ENCODE data around the gene ATP2A3. TPM values are rescaled to one million over a fixed set of nuclear protein-coding genes. Genes with fewer than 3 reads are reported as not detected.

The ATP2A3 gene
- total and polyA plus RNA-seq, 2 donors (not counting 1 experiment from before 2014, with no cell fraction given), result 0.25 to 12.4 TPM

- Histone ChIP-seq H3K4me2 (ENCODE audit: extremely low read depth, insufficient read depth, low read length) (no peak overlapping the region), H3K27ac (ENCODE audit: insufficient read depth, low read length) (no peak overlapping the region), H3K79me2 (ENCODE audit: control insufficient read depth, insufficient read depth, low read length) (no peaks in the 10 kb centered on the region), H3K27me3 (ENCODE audit: control insufficient read depth, insufficient read depth, low read length) (no peaks in the 10 kb centered on the region), H3K4me1 (ENCODE audit: control insufficient read depth, extremely low read depth, insufficient read depth, low read length) (no peaks in the 10 kb centered on the region), H3K9me3 (ENCODE audit: control insufficient read depth, insufficient read depth, low read depth, low read length) (no peaks in the 10 kb centered on the region), H3K36me3 (ENCODE audit: control insufficient read depth, insufficient read depth, low read length) (no peaks in the 10 kb centered on the region), H2AFZ (ENCODE audit: low read length) (no peak overlapping the region), H3K4me3 (replicated peaks in 1 of 4; ENCODE audit: control extremely low read depth in 1 of 4, insufficient read depth in 1 of 4, low read depth in 3 of 4, low read length in 4 of 4) (no peak overlapping the region), H4K20me1 (ENCODE audit: control insufficient read depth, extremely low read depth, insufficient read depth, low read length) (no peaks in the 10 kb centered on the region), H3K9ac (ENCODE audit: insufficient read depth, low read length) (no peak overlapping the region)
- no peak for TF ChIP-seq CTCF (conservative IDR thresholded peaks at IDR 0.05 in 1 of 2, IDR thresholded peaks at IDR 0.05 in 1 of 2; ENCODE audit: low read depth in 1 of 2, low read length in 2 of 2)
- no peak for TF ChIP-seq EZH2 (IDR thresholded peaks at IDR 0.05; ENCODE audit: low read length, missing control alignments)
- no peak for DNase-seq (ENCODE audit: low read depth in 2 of 2)
Measured at GRCh38 chr17:3947318-3947810, 16.9 kb downstream of the ATP2A3 start.

GRCh38 chr17:3946711-3947235 lies 17.5 kb downstream of the ATP2A3 start:
- Histone ChIP-seq H3K9me3 (ENCODE audit: control insufficient read depth, insufficient read depth, low read depth, low read length) (no peaks in the 10 kb centered on the region), H2AFZ (ENCODE audit: low read length) (no peak overlapping the region), H3K79me2 (ENCODE audit: control insufficient read depth, insufficient read depth, low read length) (no peaks in the 10 kb centered on the region), H3K36me3 (ENCODE audit: control insufficient read depth, insufficient read depth, low read length) (no peaks in the 10 kb centered on the region), H3K9ac (ENCODE audit: insufficient read depth, low read length) (no peak overlapping the region), H3K4me1 (ENCODE audit: control insufficient read depth, extremely low read depth, insufficient read depth, low read length) (no peaks in the 10 kb centered on the region), H3K27me3 (ENCODE audit: control insufficient read depth, insufficient read depth, low read length) (no peaks in the 10 kb centered on the region), H3K27ac (ENCODE audit: insufficient read depth, low read length) (no peak overlapping the region), H3K4me2 (ENCODE audit: extremely low read depth, insufficient read depth, low read length) (no peak overlapping the region), H3K4me3 (replicated peaks in 1 of 4; ENCODE audit: control extremely low read depth in 1 of 4, insufficient read depth in 1 of 4, low read depth in 3 of 4, low read length in 4 of 4) (no peak overlapping the region), H4K20me1 (ENCODE audit: control insufficient read depth, extremely low read depth, insufficient read depth, low read length) (no peaks in the 10 kb centered on the region)
- DNase-seq (ENCODE audit: low read depth in 2 of 2), result peak in 1 of 2 donors; percentile 11
- TF ChIP-seq EZH2 (IDR thresholded peaks at IDR 0.05; ENCODE audit: low read length, missing control alignments) (no peak), CTCF (conservative IDR thresholded peaks at IDR 0.05 in 1 of 2, IDR thresholded peaks at IDR 0.05 in 1 of 2; ENCODE audit: low read depth in 1 of 2, low read length in 2 of 2) (no peak)

- peak overlapping the region; percentile 33 for H2AFZ ChIP-seq (ENCODE audit: low read length)
- no peaks in the 10 kb centered on the region for H3K9me3 ChIP-seq (ENCODE audit: control insufficient read depth, insufficient read depth, low read depth, low read length)
- peak overlapping the region in 2 of 4 experiments; percentile 29 to 49 for H3K4me3 ChIP-seq (replicated peaks in 1 of 4; ENCODE audit: control extremely low read depth in 1 of 4, insufficient read depth in 1 of 4, low read depth in 3 of 4, low read length in 4 of 4)
- TF ChIP-seq EZH2 (IDR thresholded peaks at IDR 0.05; ENCODE audit: low read length, missing control alignments), result no peak
- no peak for TF ChIP-seq CTCF (conservative IDR thresholded peaks at IDR 0.05 in 1 of 2, IDR thresholded peaks at IDR 0.05 in 1 of 2; ENCODE audit: low read depth in 1 of 2, low read length in 2 of 2)
- H3K36me3 ChIP-seq (ENCODE audit: control insufficient read depth, insufficient read depth, low read length), result no peaks in the 10 kb centered on the region
- H4K20me1 ChIP-seq (ENCODE audit: control insufficient read depth, extremely low read depth, insufficient read depth, low read length), result no peaks in the 10 kb centered on the region
- H3K4me1 ChIP-seq (ENCODE audit: control insufficient read depth, extremely low read depth, insufficient read depth, low read length), result no peaks in the 10 kb centered on the region
- H3K27ac ChIP-seq (ENCODE audit: insufficient read depth, low read length), result no peak overlapping the region
- H3K4me2 ChIP-seq (ENCODE audit: extremely low read depth, insufficient read depth, low read length), result peak overlapping the region; percentile 51
- H3K27me3 ChIP-seq (ENCODE audit: control insufficient read depth, insufficient read depth, low read length), result no peaks in the 10 kb centered on the region
- peak; percentile 41 to 57 for DNase-seq (ENCODE audit: low read depth in 2 of 2)
- H3K79me2 ChIP-seq (ENCODE audit: control insufficient read depth, insufficient read depth, low read length), result no peaks in the 10 kb centered on the region
- H3K9ac ChIP-seq (ENCODE audit: insufficient read depth, low read length), result no peak overlapping the region
Measured at GRCh38 chr17:3944485-3945388, 19.5 kb downstream of the ATP2A3 start.

Data from fibroblast of lung (primary cell).